Measurements from ENCODE around the gene ROBO1. TPM values are rescaled to one million over a fixed set of nuclear protein-coding genes. Genes with fewer than 3 reads are reported as not detected.

ROBO1 gene
- total and polyA plus RNA-seq, 4 donors = 1.0 to 30.3 (median 3.9) TPM

DNA sequence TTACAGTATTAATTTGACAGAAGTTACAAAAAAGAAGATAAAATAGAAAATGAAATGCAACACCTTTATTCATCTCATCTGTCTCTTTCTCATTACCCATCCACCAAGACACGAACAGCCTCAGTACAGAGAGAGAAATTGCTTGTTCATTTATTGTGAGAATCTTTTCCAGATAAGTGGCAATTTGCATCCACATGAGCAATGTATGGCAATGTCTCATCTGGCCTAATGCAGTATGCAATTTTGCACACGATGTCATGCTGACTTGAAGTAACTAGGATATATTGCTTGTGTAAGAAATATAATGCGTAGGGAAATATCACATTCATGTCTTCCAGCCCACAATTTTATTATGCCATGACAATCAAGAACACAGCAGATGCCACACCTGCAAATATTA is 866.9 kb downstream of the ROBO1 start:
- TF ChIP-seq FOXA2 (IDR thresholded peaks at IDR 0.05) (no peak), HNF4G (IDR thresholded peaks at IDR 0.05) (no peak), NR2F2 (IDR thresholded peaks at IDR 0.05) (no peak), RXRA (IDR thresholded peaks at IDR 0.05) (no peak), TAF1 (conservative IDR thresholded peaks at IDR 0.05) (no peak), SP1 (IDR thresholded peaks at IDR 0.05) (no peak), GABPA (IDR thresholded peaks at IDR 0.05 in 1 of 2, conservative IDR thresholded peaks at IDR 0.05 in 1 of 2) (no peak), EGR1 (IDR thresholded peaks at IDR 0.05; ENCODE audit: low read depth in 2 of 2) (no peak), FOXA1 (IDR thresholded peaks at IDR 0.05) (no peak), RAD21 (IDR thresholded peaks at IDR 0.05) (no peak), YY1 (IDR thresholded peaks at IDR 0.05) (no peak), HNF4A (conservative IDR thresholded peaks at IDR 0.05) (no peak)
- TF ChIP-seq, protein P1, sequence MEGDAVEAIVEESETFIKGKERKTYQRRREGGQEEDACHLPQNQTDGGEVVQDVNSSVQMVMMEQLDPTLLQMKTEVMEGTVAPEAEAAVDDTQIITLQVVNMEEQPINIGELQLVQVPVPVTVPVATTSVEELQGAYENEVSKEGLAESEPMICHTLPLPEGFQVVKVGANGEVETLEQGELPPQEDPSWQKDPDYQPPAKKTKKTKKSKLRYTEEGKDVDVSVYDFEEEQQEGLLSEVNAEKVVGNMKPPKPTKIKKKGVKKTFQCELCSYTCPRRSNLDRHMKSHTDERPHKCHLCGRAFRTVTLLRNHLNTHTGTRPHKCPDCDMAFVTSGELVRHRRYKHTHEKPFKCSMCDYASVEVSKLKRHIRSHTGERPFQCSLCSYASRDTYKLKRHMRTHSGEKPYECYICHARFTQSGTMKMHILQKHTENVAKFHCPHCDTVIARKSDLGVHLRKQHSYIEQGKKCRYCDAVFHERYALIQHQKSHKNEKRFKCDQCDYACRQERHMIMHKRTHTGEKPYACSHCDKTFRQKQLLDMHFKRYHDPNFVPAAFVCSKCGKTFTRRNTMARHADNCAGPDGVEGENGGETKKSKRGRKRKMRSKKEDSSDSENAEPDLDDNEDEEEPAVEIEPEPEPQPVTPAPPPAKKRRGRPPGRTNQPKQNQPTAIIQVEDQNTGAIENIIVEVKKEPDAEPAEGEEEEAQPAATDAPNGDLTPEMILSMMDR (IDR thresholded peaks at IDR 0.05; ENCODE audit: low read depth, low read length, missing input control) = no peak
- TF ChIP-seq, protein P2, sequence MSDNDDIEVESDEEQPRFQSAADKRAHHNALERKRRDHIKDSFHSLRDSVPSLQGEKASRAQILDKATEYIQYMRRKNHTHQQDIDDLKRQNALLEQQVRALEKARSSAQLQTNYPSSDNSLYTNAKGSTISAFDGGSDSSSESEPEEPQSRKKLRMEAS (IDR thresholded peaks at IDR 0.05) = no peak
- TF ChIP-seq, protein P3, sequence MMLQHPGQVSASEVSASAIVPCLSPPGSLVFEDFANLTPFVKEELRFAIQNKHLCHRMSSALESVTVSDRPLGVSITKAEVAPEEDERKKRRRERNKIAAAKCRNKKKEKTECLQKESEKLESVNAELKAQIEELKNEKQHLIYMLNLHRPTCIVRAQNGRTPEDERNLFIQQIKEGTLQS (IDR thresholded peaks at IDR 0.05) = no peak
- TF ChIP-seq, protein P4, sequence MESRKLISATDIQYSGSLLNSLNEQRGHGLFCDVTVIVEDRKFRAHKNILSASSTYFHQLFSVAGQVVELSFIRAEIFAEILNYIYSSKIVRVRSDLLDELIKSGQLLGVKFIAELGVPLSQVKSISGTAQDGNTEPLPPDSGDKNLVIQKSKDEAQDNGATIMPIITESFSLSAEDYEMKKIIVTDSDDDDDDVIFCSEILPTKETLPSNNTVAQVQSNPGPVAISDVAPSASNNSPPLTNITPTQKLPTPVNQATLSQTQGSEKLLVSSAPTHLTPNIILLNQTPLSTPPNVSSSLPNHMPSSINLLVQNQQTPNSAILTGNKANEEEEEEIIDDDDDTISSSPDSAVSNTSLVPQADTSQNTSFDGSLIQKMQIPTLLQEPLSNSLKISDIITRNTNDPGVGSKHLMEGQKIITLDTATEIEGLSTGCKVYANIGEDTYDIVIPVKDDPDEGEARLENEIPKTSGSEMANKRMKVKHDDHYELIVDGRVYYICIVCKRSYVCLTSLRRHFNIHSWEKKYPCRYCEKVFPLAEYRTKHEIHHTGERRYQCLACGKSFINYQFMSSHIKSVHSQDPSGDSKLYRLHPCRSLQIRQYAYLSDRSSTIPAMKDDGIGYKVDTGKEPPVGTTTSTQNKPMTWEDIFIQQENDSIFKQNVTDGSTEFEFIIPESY (IDR thresholded peaks at IDR 0.05) = no peak
- TF ChIP-seq, protein P5, sequence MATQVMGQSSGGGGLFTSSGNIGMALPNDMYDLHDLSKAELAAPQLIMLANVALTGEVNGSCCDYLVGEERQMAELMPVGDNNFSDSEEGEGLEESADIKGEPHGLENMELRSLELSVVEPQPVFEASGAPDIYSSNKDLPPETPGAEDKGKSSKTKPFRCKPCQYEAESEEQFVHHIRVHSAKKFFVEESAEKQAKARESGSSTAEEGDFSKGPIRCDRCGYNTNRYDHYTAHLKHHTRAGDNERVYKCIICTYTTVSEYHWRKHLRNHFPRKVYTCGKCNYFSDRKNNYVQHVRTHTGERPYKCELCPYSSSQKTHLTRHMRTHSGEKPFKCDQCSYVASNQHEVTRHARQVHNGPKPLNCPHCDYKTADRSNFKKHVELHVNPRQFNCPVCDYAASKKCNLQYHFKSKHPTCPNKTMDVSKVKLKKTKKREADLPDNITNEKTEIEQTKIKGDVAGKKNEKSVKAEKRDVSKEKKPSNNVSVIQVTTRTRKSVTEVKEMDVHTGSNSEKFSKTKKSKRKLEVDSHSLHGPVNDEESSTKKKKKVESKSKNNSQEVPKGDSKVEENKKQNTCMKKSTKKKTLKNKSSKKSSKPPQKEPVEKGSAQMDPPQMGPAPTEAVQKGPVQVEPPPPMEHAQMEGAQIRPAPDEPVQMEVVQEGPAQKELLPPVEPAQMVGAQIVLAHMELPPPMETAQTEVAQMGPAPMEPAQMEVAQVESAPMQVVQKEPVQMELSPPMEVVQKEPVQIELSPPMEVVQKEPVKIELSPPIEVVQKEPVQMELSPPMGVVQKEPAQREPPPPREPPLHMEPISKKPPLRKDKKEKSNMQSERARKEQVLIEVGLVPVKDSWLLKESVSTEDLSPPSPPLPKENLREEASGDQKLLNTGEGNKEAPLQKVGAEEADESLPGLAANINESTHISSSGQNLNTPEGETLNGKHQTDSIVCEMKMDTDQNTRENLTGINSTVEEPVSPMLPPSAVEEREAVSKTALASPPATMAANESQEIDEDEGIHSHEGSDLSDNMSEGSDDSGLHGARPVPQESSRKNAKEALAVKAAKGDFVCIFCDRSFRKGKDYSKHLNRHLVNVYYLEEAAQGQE (IDR thresholded peaks at IDR 0.05) = no peak
- H3K36me3 ChIP-seq (ENCODE audit: control insufficient read depth in 4 of 4, insufficient read depth in 3 of 4, low read depth in 1 of 4, low read length in 3 of 4) = no peaks in the 10 kb centered on the region
- no peak overlapping the region for H3K9ac ChIP-seq (ENCODE audit: low read depth in 1 of 2, low read length in 2 of 2)
- no peak overlapping the region for H3K27ac ChIP-seq (ENCODE audit: low read depth in 1 of 2, low read length in 2 of 2)
- no peaks in the 10 kb centered on the region for H3K9me3 ChIP-seq (ENCODE audit: control insufficient read depth in 4 of 4, low read length in 3 of 4)
- no peak overlapping the region for H3K4me3 ChIP-seq (ENCODE audit: low read depth in 1 of 3, low read length in 3 of 3)
- H3K4me1 ChIP-seq (ENCODE audit: control insufficient read depth in 4 of 4, insufficient read depth in 4 of 4, low read length in 3 of 4) = no peaks in the 10 kb centered on the region
- 92% methylated on average over 3 of the region's 3 CpGs for WGBS
- no peak for DNase-seq (ENCODE audit: low spot score)
- H3K27me3 ChIP-seq (ENCODE audit: control insufficient read depth in 4 of 4, insufficient read depth in 4 of 4, low read length in 3 of 4) = no peaks in the 10 kb centered on the region

DNA sequence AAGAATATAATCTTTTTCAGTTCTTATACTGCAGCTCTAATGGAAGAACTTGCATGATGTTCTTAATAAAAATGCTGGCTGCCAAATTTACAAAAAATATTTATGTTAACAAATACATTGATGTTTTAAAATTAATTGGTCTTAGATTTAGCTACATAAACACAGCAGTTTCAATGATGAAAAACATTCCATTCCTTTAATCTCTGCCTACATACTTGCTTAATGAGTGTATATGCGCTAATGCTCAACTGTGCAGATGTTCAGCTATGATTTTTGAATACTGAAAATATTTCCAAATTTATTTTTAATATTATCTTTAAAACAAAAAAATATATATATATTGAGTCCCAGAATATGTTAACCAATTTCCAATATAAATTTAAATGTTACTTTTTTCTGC is 867.4 kb downstream of the ROBO1 start:
- Histone ChIP-seq H3K36me3 (ENCODE audit: control insufficient read depth in 4 of 4, insufficient read depth in 3 of 4, low read depth in 1 of 4, low read length in 3 of 4) (no peaks in the 10 kb centered on the region), H3K9ac (ENCODE audit: low read depth in 1 of 2, low read length in 2 of 2) (no peak overlapping the region), H3K4me3 (ENCODE audit: low read depth in 1 of 3, low read length in 3 of 3) (no peak overlapping the region), H3K4me1 (ENCODE audit: control insufficient read depth in 4 of 4, insufficient read depth in 4 of 4, low read length in 3 of 4) (no peaks in the 10 kb centered on the region), H3K27ac (ENCODE audit: low read depth in 1 of 2, low read length in 2 of 2) (no peak overlapping the region), H3K9me3 (ENCODE audit: control insufficient read depth in 4 of 4, low read length in 3 of 4) (no peaks in the 10 kb centered on the region), H3K27me3 (ENCODE audit: control insufficient read depth in 4 of 4, insufficient read depth in 4 of 4, low read length in 3 of 4) (no peaks in the 10 kb centered on the region)
- DNase-seq (ENCODE audit: low spot score) = no peak
- WGBS = 93% methylated on average over 1 of the region's 1 CpG
- TF ChIP-seq, protein P2 (IDR thresholded peaks at IDR 0.05) = no peak
- TF ChIP-seq YY1 (IDR thresholded peaks at IDR 0.05) = no peak
- no peak for TF ChIP-seq HNF4G (IDR thresholded peaks at IDR 0.05)
- TF ChIP-seq, protein P3 (IDR thresholded peaks at IDR 0.05) = no peak
- no peak for TF ChIP-seq GABPA (IDR thresholded peaks at IDR 0.05 in 1 of 2, conservative IDR thresholded peaks at IDR 0.05 in 1 of 2)
- TF ChIP-seq, protein P1 (IDR thresholded peaks at IDR 0.05; ENCODE audit: low read depth, low read length, missing input control) = no peak
- TF ChIP-seq RAD21 (IDR thresholded peaks at IDR 0.05) = no peak
- no peak for TF ChIP-seq TAF1 (conservative IDR thresholded peaks at IDR 0.05)
- no peak for TF ChIP-seq SP1 (IDR thresholded peaks at IDR 0.05)
- no peak for TF ChIP-seq RXRA (IDR thresholded peaks at IDR 0.05)
- TF ChIP-seq, protein P4 (IDR thresholded peaks at IDR 0.05) = no peak
- TF ChIP-seq FOXA1 (IDR thresholded peaks at IDR 0.05) = no peak
